Activated B cell treated with CpG ODN at 0.5 μM for 24 hours (primary cell): ENCODE data around the gene MCF2L2. TPM values are rescaled to one million over a fixed set of nuclear protein-coding genes. Genes with fewer than 3 reads are reported as not detected.

ENCODE experiments used
- ATAC-seq: fragments of 200-7000 bp; cut with Tn5 transposase; one replicate; pipeline ENCODE4 v1.10.0; 2021; ENCODE audit warnings: low read depth, mild to moderate bottlenecking, moderate library complexity
- CTCF ChIA-PET: fragments of 350-600 bp; sonication (Branson Sonifier 250); formaldehyde crosslinking; loops from one replicate; lab custom pipeline; 2021; ENCODE audit warnings: antibody characterized with exemption; lab: Charles Lee
- POLR2A ChIA-PET: fragments of 350-600 bp; sonication (Branson Sonifier 250); formaldehyde crosslinking; loops from one replicate; lab custom pipeline; 2021; ENCODE audit warnings: antibody characterized with exemption; lab: Charles Lee
- DNase-seq: peaks from one replicate; pipeline ENCODE4 v3.0.0; 2022
- H3K27ac Mint-ChIP-seq: one replicate; pipeline ENCODE4 v1.8.0; 2020; ENCODE audit warnings: mixed read lengths
- H3K27me3 Mint-ChIP-seq: one replicate; pipeline ENCODE4 v1.8.0; 2021; ENCODE audit warnings: mixed read lengths
- H3K36me3 Mint-ChIP-seq: one replicate; pipeline ENCODE4 v1.8.0; 2021; ENCODE audit warnings: low read depth, mixed read lengths
- H3K4me1 Mint-ChIP-seq: one replicate; pipeline ENCODE4 v1.8.0; 2021; ENCODE audit warnings: mixed read lengths
- H3K4me3 Mint-ChIP-seq: one replicate; pipeline ENCODE4 v1.8.0; 2020; ENCODE audit warnings: mild to moderate bottlenecking, mixed read lengths
- H3K9me3 Mint-ChIP-seq: one replicate; pipeline ENCODE4 v1.8.0; 2020; ENCODE audit warnings: mixed read lengths
- CTCF ChIP-seq: fragments of 200-600 bp; IDR thresholded peaks from one replicate; pipeline ENCODE4 v1.8.0; 2022; ENCODE audit warnings: antibody characterized with exemption, mild to moderate bottlenecking
- intact Hi-C: fragments of 100-400 bp; cut with micrococcal nuclease; formaldehyde crosslinking; loops from one replicate; pipeline ENCODE4 v1.15.1; 2024
- total RNA-seq: library from RNA; stranded (reverse); gene quantifications from 2 replicates; pipeline ENCODE4 v1.2.3, GENCODE V29; 2022

The MCF2L2 gene
- total RNA-seq, 1 donor from 2014 or later = 2.4 TPM

- Mint-ChIP-seq H3K4me3 (no peak overlapping the region), H3K27me3 (no peaks in the 10 kb centered on the region), H3K36me3 (no peaks in the 10 kb centered on the region), H3K4me1 (no peaks in the 10 kb centered on the region), H3K27ac (no peak overlapping the region), H3K9me3 (no peaks in the 10 kb centered on the region)
- CTCF ChIA-PET = no interaction called here
- POLR2A ChIA-PET = no interaction called here
- ATAC-seq = no peak
- no peak for TF ChIP-seq CTCF
- intact Hi-C loops = no loop called here
- no peak for DNase-seq
Measured at GRCh38 chr3:183300996-183301562, 127.3 kb downstream of the MCF2L2 start.

DNA sequence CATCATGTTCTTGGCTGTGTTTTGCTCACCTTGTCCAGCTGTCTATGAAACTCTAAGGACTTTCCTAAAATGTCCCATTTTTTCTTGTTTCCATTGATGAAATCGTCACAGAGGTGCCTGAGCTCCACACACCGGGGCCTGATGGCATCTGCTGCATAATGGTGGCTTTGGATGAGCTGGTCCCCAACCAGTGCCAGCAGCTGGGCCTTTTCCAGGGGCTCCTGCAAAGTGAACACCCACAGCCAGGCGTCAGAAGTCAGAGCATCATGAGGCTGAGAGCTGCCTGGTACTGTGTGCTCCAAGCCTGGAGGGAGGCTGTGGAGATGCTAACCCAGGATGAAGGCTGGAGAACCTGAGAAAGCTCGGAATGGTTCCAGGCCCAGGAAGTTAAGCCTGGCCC lies 128.4 kb downstream of the MCF2L2 start:
- ChIA-PET POLR2A (no interaction called here), CTCF (no interaction called here)
- H3K27ac Mint-ChIP-seq = no peak overlapping the region
- H3K9me3 Mint-ChIP-seq = no peaks in the 10 kb centered on the region
- intact Hi-C loops = no loop called here
- ATAC-seq = no peak
- no peak for TF ChIP-seq CTCF
- H3K27me3 Mint-ChIP-seq = no peaks in the 10 kb centered on the region
- H3K4me1 Mint-ChIP-seq = no peaks in the 10 kb centered on the region
- no peak overlapping the region for H3K4me3 Mint-ChIP-seq
- no peaks in the 10 kb centered on the region for H3K36me3 Mint-ChIP-seq
- DNase-seq = no peak

DNA sequence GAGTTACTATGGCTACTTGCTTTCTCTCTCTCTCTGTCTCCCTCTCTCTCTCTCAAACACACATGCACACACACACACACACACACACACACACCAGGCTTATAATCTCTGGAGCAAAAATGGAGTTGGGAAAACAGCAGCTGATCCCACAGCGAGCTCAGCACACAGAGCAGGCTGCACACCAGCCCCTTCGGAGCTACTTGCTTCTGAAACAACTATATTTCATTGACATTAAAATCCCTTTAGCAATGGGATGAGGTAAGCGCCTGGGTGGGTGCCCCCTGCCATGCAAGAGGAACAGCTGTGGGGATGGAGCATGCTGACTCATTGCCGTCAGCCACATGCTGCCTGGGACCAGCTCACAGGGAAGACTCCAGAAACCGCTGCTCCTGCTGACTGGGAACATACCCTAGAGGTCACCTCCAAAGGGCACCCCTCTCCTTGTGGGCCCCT lies 129.7 kb downstream of the MCF2L2 start:
- intact Hi-C loops = no loop called here
- ATAC-seq = no peak
- ChIA-PET CTCF (no interaction called here), POLR2A (no interaction called here)
- H3K36me3 Mint-ChIP-seq = no peaks in the 10 kb centered on the region
- DNase-seq = no peak
- no peak overlapping the region for H3K27ac Mint-ChIP-seq
- TF ChIP-seq CTCF = no peak
- H3K4me3 Mint-ChIP-seq = no peak overlapping the region
- no peaks in the 10 kb centered on the region for H3K9me3 Mint-ChIP-seq
- H3K4me1 Mint-ChIP-seq = no peaks in the 10 kb centered on the region
- no peaks in the 10 kb centered on the region for H3K27me3 Mint-ChIP-seq

GRCh38 chr3:183296944-183297343 lies 131.5 kb downstream of the MCF2L2 start:
- ChIA-PET CTCF (no interaction called here), POLR2A (interaction anchor here (1.2 kb wide), 1 partner anchor 11 kb away, joined by 3 read pairs; no protein-coding TSS in a partner anchor)
- Mint-ChIP-seq H3K9me3 (no peaks in the 10 kb centered on the region), H3K27ac (no peak overlapping the region), H3K4me1 (no peaks in the 10 kb centered on the region), H3K36me3 (no peaks in the 10 kb centered on the region), H3K4me3 (no peak overlapping the region), H3K27me3 (no peaks in the 10 kb centered on the region)
- no peak for TF ChIP-seq CTCF
- ATAC-seq = no peak
- intact Hi-C loops = no loop called here
- DNase-seq = no peak

DNA sequence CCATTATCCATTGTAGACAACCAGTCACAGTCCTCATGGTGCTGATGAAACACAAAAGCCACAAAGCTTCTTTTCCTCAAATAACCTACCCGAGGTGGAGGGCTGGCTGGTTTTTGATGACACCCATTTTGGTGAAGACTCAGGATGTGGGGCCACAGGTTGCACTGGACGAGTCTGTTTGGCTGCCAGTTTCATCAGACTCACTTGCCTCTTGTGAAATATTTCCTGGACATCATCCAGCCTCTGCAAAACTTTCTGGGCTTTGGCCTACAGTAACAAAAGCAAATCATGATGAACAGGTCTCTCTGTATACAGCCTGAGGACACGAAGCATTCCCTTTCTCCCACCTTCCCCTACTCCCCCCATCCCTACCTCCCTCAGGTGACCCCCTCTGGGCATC lies 133.2 kb downstream of the MCF2L2 start:
- no peak for TF ChIP-seq CTCF
- CTCF ChIA-PET = no interaction called here
- H3K4me1 Mint-ChIP-seq = peaks cover under 1% of the 10 kb centered on the region

More for the DNA sequence above, 133.2 kb downstream of the MCF2L2 start:
- no peak overlapping the region for H3K4me3 Mint-ChIP-seq
- POLR2A ChIA-PET = no interaction called here
- no peaks in the 10 kb centered on the region for H3K27me3 Mint-ChIP-seq
- intact Hi-C loops = no loop called here
- DNase-seq (no peak), ATAC-seq (no peak)
- no peaks in the 10 kb centered on the region for H3K36me3 Mint-ChIP-seq
- no peaks in the 10 kb centered on the region for H3K9me3 Mint-ChIP-seq
- no peak overlapping the region for H3K27ac Mint-ChIP-seq
